Right lobe of liver (tissue), 6 donors: ENCODE data around the gene LRTM2. TPM values are rescaled to one million over a fixed set of nuclear protein-coding genes. Genes with fewer than 3 reads are reported as not detected.

Source experiments
- ATAC-seq, 4 donors: fragments of 200-7000 bp; cut with Tn5 transposase; one replicate each; pipeline ENCODE4 v1.9.1; 2020; ENCODE audit warnings: mild to moderate bottlenecking in 4 of 4, moderate library complexity in 4 of 4
- DNase-seq, 3 donors: peaks; one replicate each; pipeline ENCODE4 v3.0.0-alpha.2; 2020
- H3K27ac ChIP-seq, 3 donors: fragments of 200-600 bp; one replicate each; pipeline ENCODE4 v1.8.0; 2022
- H3K27me3 ChIP-seq, 2 donors: fragments of 200-600 bp; one replicate each; pipeline ENCODE4 v1.8.0; 2022
- H3K36me3 ChIP-seq, 4 donors: fragments of 200-600 bp; sonication (generic) in 1 of 4; one replicate each; pipeline versions ENCODE4 v1.5.1 to v1.8.0; 2017 to 2022; ENCODE audit warnings: control low read depth in 1 of 4
- H3K4me1 ChIP-seq, 4 donors: fragments of 200-600 bp; sonication (generic) in 1 of 4; one replicate each; pipeline versions ENCODE4 v1.5.1 to v1.8.0; 2017 to 2022; ENCODE audit warnings: control low read depth in 1 of 4
- H3K4me3 ChIP-seq, 3 donors: fragments of 200-600 bp; one replicate each; pipeline ENCODE4 v1.8.0; 2022
- H3K9me3 ChIP-seq, 4 donors: fragments of 200-600 bp; sonication (generic) in 1 of 4; one replicate each; pipeline versions ENCODE4 v1.5.1 to v1.8.0; 2017 to 2022; ENCODE audit warnings: control low read depth in 1 of 4
- CTCF ChIP-seq, 4 donors: fragments of 200-600 bp in 3 of 4; fragments of 450-650 bp in 1 of 4; IDR thresholded peaks; one replicate each; pipeline versions ENCODE4 v1.5.1 to v1.8.0; 2016 to 2022; ENCODE audit warnings: antibody characterized with exemption in 4 of 4, mild to moderate bottlenecking in 2 of 4
- POLR2A ChIP-seq: fragments of 450-650 bp; IDR thresholded peaks from one replicate; pipeline ENCODE4 v1.6.1; 2017; ENCODE audit warnings: antibody characterized with exemption, mild to moderate bottlenecking
- WGBS: methylation state at CpG from one replicate; pipeline ENCODE4 v1.1.6; 2018; ENCODE audit warnings: low coverage, low lambda C conversion rate; ENCODE audit not compliant: insufficient coverage; ENCODE audit errors: missing lambda C conversion rate; 5-methylcytosine and 5-hydroxymethylcytosine counted together
- intact Hi-C, 2 donors: fragments of 100-400 bp; cut with DNase I; formaldehyde crosslinking; loops; one replicate each; pipeline versions ENCODE4 v1.11.2 to v1.14.1; 2022
- total RNA-seq, 6 experiments: library from RNA; depleted of rRNA in 2 of 6; stranded (reverse); fragments of >200 nt in 2 of 6; fragmentation: NEBNext Ultra II Directional in 3 of 6; extraction: Animal tissue kit (Norgen Biotek cat#: 25700) in 3 of 6; gene quantifications; one replicate each; pipeline versions ENCODE4 v1.1.0 to v1.2.4, GENCODE V29; 2016 to 2023
- donor health status: DM: no; HTN: yes; CAD: no.
- donor health status: DM: no; HTN: no; CAD: no.
- donor health status: DM: no; HTN: no; CAD: no.
- donor health status: DM: no; HTN: yes; CAD: no.
- donor health status: DM: no; HTN: yes; CAD: no.

The LRTM2 gene
- total RNA-seq, 6 experiments from 2014 or later: not detected

GRCh38 chr12:1839464-1839863 lies 19.1 kb downstream of the LRTM2 start:
- 82% methylated on average over 8 of the region's 10 CpGs for WGBS
- DNase-seq (peak in 1 of 3 donors; percentile 13), ATAC-seq (no peak)
- no peak for TF ChIP-seq POLR2A
- no peak for TF ChIP-seq CTCF (IDR thresholded peaks at IDR 0.05)
- Histone ChIP-seq H3K36me3 (no peaks in the 10 kb centered on the region), H3K27ac (no peak overlapping the region), H3K27me3 (no peaks in the 10 kb centered on the region), H3K9me3 (no peaks in the 10 kb centered on the region), H3K4me3 (no peak overlapping the region), H3K4me1 (no peaks in the 10 kb centered on the region)
- intact Hi-C loops: no loop called here

- Histone ChIP-seq H3K9me3 (no peaks in the 10 kb centered on the region), H3K4me1 (no peaks in the 10 kb centered on the region), H3K36me3 (no peaks in the 10 kb centered on the region), H3K27me3 (no peaks in the 10 kb centered on the region), H3K4me3 (no peak overlapping the region), H3K27ac (no peak overlapping the region)
- DNase-seq: peak in 2 of 3 donors; percentile 24 to 34
- TF ChIP-seq CTCF (IDR thresholded peaks at IDR 0.05) (no peak), POLR2A (no peak)
- intact Hi-C loops: no loop called here
- WGBS: 51% methylated on average over 22 of the region's 24 CpGs
- no peak for ATAC-seq
Observed at GRCh38 chr12:1839956-1840951, 19.9 kb downstream of the LRTM2 start.

- DNase-seq: peak in 2 of 3 donors; percentile 32 to 43
- H3K9me3 ChIP-seq: no peaks in the 10 kb centered on the region
- no peaks in the 10 kb centered on the region for H3K4me1 ChIP-seq
- no peak overlapping the region for H3K27ac ChIP-seq
- H3K4me3 ChIP-seq: no peak overlapping the region
- intact Hi-C loops: no loop called here
- TF ChIP-seq POLR2A (no peak), CTCF (IDR thresholded peaks at IDR 0.05) (no peak)
- no peak for ATAC-seq
- no peaks in the 10 kb centered on the region for H3K36me3 ChIP-seq
- 80% methylated on average over 3 of the region's 16 CpGs for WGBS
- no peaks in the 10 kb centered on the region for H3K27me3 ChIP-seq
Observed at GRCh38 chr12:1840981-1841425, 20.6 kb downstream of the LRTM2 start.

GRCh38 chr12:1841586-1842182 lies 21.3 kb downstream of the LRTM2 start:
- H3K4me1 ChIP-seq: no peaks in the 10 kb centered on the region
- no peaks in the 10 kb centered on the region for H3K36me3 ChIP-seq
- WGBS: 75% methylated on average over 9 of the region's 13 CpGs
- H3K9me3 ChIP-seq: no peaks in the 10 kb centered on the region
- H3K27me3 ChIP-seq: no peaks in the 10 kb centered on the region
- DNase-seq (peak in 1 of 3 donors; percentile 17), ATAC-seq (no peak)
- no peak for TF ChIP-seq CTCF (IDR thresholded peaks at IDR 0.05)
- no peak for TF ChIP-seq POLR2A
- no peak overlapping the region for H3K27ac ChIP-seq
- intact Hi-C loops: no loop called here
- H3K4me3 ChIP-seq: no peak overlapping the region
